Skin epidermis (tissue), 12 donors: Measurements from ENCODE around the gene ST3GAL4.
"Not testable (repeated sequence)": the region's sequence is repeated elsewhere in the genome, so short reads cannot be mapped to it uniquely, and the experiment has no call there.

Experiments used
- H3K27ac ChIP-seq, 21 experiments: fragments of 200-600 bp; sonication (generic) in 11 of 21; one replicate each; pipeline ENCODE4 v1.5.0; 2020; ENCODE audit warnings: mild to moderate bottlenecking in 3 of 21, inconsistent platforms in 2 of 21, moderate library complexity in 2 of 21
- H3K4me3 ChIP-seq, 7 experiments: fragments of 200-600 bp; sonication (generic) in 2 of 7; one replicate each; pipeline ENCODE4 v1.5.0; 2020; ENCODE audit warnings: inconsistent platforms in 2 of 7, mild to moderate bottlenecking in 2 of 7, moderate library complexity in 1 of 7

Gene ST3GAL4

DNA sequence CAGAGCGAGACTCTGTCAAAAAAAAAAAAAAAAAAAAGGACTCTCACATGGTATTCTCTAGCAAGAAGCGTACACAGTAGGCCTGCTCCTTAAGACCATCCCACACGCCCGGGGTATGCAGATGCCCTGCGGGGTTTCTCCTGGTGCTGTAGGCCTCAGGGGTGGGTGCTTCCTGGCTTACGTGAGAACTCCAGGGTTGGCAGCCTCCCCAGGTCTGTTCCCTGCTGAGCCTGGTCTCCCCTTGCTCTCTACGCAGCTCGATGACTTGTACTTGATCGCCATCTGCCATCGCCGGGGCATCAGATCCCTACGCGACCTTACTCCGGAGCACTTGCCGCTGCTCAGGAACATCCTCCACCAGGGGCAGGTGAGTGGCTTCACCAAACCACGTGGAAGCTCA lies 12.4 kb upstream of the ST3GAL4 start:
- Histone ChIP-seq H3K4me3 (no peak overlapping the region), H3K27ac (peak overlapping the region in 2 of 21 experiments; percentile 66 to 69)

DNA sequence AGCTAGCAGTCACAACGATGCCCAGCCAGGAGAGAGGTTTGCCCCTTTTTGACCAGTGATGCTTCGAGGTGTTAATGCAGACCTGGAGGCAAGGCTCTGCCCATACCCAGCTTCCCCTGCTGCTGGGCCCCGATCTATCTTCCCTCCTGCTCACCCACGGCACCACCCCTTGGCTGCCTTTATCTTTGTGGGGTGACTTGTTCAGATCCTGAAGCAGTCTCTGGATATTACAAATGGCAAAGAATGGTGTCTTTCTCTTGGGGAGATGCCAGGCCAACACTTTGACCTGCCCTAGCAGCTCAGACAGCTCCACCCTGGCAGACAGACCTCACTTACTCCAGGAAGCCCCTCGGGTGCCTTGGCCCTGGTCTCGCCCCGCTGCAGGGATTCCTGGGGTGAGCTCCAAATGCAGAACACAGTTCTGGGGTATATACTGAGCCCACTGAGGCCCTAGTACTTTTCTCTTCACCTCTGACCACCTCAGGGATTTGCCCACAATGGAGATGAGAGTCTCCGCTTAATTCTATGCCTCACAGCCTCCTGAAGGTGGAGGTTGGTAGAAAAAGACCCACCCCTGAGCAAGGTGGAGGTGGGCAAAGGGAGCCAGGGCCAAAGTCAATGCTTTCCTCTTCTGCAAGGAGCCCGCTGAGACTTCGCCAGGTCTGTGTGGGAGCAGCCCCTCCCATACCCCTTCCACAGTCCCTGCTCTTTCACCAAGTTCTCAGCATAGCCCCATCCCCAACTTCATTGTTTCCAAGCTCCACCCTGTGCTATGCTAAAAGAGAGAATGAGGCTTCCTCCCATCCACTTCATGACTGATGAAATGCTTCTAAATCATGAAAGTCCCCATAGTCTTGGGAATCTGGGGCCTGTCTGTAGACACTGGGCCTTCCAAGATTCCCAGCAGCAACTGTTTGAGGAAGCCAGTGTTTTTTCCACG lies 11.1 kb upstream of the ST3GAL4 start:
- Histone ChIP-seq H3K4me3 (no peak overlapping the region), H3K27ac (peak overlapping the region in 9 of 21 experiments; percentile 65 to 86 (median 69))

DNA sequence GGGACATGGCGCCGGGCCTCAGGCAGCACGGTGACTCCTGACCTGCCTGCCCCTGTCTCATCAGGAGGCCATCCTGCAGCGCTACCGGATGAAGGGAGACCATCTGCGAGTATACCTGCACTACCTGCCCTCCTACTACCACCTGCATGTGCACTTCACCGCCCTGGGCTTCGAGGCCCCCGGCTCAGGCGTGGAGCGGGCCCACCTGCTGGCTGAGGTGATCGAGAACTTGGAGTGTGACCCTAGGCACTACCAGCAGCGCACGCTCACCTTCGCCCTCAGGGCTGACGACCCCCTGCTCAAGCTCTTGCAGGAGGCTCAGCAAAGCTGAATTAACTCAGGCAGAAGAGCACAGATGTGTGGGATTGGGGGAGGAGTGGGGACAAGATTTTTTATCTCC lies 10.2 kb upstream of the ST3GAL4 start:
- H3K27ac ChIP-seq, result peak overlapping the region in 16 of 21 experiments; percentile 2 to 86 (median 67)
- no peak overlapping the region for H3K4me3 ChIP-seq

DNA sequence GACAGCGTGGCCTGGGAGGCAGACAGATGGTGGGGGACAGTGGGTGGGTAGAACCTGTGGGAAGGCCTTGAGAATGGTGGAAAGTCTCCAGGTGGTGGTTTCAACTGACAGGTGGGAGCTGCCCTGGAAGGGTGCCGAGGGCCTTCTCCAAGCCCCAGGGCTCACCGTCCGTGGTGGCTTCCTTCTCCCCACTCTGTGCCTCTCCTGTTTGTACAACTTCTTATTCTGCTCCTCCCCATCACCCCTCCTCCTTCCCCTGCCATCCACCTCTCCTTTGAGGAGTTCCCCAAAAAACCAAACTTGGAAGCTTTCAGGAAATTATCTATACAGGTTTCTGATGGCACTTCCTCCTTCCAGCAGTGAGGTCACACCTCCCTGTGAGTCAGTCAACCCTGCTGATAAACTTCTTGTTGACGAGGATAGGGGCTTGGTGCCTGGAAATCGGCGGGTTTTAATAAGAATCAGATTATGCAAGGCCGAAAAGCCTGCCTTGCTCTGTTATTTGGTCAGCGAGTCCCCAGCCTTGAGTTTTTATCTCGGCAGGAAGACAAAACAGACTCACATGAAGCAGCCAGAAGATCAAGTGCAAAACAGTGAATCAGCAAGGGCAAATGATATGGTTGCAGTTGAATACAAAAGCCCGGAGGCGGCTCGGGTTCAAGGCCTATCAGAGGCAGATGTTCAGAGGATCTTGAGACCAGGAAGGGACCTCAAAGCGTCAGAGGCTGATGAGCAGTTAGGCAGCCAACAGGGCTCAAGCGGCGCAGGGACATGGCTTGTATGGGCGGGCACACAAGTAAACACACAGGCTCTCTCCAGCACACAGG lies 9.5 kb upstream of the ST3GAL4 start:
- peak overlapping the region in 19 of 21 experiments; percentile 2 to 86 (median 69) for H3K27ac ChIP-seq
- no peak overlapping the region for H3K4me3 ChIP-seq

DNA sequence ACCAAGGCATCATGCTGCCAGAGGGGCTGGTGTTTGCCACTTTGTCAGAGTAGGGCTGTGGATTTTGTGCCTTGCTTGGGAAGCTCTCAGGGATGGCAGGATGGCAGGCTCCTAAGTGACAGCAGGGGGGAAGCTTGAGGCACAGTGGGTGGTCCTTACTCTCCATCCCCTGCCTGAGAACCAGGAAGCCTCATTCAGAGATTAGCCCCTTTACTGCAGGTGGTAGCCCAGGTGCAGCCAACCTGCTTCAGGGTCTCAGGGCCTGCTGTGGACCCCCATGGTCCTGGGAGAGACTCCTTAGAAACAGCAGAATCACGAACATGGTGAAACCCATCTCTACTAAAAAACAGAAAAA lies 8.9 kb upstream of the ST3GAL4 start:
- no peak overlapping the region for H3K4me3 ChIP-seq
- peak overlapping the region in 19 of 21 experiments; percentile 2 to 86 (median 66) for H3K27ac ChIP-seq

DNA sequence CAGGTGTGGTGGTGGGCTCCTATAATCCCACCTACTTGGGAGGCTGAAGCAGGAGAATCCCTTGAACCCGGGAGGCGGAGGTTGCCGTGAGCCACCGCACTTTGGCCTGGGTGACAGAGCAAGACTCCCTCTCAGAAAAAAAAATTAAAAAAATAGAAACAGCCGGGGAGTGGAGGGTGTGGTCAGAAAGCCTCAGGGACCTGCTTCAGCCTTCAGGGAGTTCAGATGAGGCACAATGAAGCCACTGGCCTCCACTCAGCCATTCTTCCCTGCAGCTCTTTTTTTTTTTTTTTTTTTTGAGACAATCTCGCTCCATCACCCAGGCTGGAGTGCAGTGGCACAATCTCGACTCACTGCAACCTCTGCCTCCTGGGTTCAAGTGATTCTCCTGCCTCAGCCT lies 8.5 kb upstream of the ST3GAL4 start:
- not testable (repeated sequence) for H3K4me3 ChIP-seq
- peak overlapping the region in 19 of 21 experiments; percentile 2 to 86 (median 66) for H3K27ac ChIP-seq

DNA sequence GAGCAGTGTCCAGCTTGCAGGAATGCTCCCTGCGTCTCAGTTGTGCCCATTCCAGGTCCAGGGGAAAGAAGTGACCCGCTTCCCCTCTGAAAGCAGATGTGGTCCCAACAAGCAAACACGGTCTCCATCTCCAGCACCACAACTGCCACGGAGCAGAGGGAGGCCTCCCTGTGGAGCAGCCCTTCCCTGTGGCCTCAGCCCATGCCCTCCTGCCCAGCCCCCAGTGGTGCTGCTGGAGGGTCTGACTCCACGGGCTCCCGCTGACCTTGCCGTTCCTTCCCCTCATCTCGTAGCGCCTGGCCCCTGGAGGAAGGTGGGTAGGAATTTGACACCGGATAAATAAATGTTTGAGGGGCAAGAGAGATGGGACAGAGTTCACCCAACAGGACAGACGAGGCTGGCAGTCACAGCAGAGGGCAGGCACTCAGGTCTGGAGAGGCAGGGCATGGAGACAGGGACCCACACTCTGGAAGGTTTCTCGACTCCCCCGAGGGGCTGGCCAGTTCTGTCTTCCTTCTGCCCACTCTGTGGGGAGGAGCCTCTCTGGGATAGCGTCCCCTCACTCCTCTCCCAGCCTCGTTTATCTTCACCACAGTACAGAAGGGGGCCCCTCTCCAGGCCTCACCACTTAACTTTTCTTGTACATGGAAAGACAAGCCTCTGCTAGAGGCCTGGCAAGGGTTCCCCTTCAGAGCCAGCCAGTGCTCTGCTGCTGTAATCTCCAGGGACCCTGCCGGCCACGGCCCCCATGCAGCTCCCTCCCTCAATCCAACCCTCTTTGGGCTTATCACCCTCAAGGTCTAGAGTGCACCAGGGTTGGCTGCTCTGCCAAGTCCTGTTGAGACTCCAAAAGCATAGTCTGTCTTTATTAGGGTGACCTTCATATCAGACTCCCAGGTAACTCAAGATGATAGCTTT lies 7.5 kb upstream of the ST3GAL4 start:
- peak overlapping the region in 15 of 21 experiments; percentile 1 to 69 (median 47) for H3K27ac ChIP-seq
- no peak overlapping the region for H3K4me3 ChIP-seq

DNA sequence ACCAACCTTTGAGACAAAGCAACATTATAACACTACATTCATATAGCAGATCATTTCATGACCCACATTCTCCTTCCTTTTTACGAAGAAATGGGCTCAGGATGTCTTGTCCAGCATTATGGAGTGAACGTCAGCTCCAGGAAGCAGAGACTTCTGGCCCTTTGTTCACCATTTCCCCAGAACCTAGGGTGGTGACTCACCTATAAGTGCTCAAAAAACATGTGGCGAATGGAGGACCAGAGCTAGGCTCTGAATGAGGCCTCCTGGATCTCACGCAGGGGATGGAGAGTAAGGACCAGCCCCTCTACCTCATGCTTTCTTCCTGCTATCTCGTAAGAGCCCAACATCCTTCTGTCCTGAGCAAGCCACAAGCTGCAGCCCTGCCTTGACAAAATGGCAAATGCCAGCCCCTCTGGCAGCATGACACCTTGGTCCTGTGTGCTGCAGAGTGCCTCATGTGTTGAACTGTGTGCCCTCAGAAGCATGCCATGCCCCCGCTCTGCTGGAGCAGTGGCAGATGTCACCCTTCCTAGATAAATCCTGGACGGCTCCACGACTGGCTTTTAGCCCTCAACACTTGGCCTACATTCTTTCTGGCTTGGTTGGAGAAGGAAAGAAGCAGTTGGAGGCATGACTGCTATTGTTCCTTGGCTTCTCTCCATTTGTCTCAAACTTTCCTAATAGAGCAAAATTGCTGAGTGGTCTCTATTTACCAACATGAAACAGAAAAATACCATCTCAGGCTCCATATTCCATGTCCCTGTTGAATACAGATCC lies 6.5 kb upstream of the ST3GAL4 start:
- Histone ChIP-seq H3K4me3 (no peak overlapping the region), H3K27ac (peak overlapping the region in 14 of 21 experiments; percentile 1 to 69 (median 28))

DNA sequence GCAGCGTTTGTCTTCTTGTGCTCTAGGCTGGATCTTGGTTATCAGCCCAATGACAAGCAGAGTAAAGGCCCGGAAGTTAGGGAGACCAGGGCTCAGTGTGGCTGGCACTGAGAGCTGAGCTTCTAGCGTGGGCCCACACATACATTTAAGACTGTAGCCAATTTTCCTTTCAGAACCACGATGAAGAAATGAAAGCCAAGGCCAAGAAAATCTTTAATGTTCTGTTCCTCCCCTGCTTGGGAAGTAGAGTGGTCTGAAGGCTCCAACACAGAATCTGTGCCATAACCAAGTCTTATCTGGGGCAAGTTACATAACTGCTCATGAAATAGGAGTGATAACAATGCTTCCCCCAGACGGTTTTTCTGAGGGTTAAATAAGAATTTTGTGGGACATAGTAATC lies 4.7 kb upstream of the ST3GAL4 start:
- Histone ChIP-seq H3K4me3 (no peak overlapping the region), H3K27ac (peak overlapping the region in 9 of 21 experiments; percentile 7 to 49 (median 34))

DNA sequence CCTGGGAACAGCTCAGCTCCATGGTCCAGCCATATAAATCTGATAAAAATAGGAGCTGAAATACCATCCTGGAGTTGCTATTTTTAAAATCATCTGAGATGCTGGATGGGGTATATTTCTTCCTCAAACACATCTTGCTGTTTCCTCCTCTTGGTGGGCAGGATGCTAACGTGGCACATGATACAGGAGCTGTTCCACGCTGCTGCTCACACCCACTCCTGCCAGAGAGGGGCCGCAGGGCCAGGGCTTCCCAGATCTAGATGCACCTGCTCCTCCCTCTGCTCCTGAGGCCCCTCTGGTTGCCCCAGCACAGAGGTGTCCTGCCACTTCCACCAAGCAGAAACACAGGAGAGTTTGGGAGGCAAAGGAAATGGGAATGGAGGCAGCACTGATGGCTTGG lies 3.3 kb upstream of the ST3GAL4 start:
- Histone ChIP-seq H3K27ac (peak overlapping the region in 5 of 21 experiments; percentile 8 to 53 (median 25)), H3K4me3 (no peak overlapping the region)

DNA sequence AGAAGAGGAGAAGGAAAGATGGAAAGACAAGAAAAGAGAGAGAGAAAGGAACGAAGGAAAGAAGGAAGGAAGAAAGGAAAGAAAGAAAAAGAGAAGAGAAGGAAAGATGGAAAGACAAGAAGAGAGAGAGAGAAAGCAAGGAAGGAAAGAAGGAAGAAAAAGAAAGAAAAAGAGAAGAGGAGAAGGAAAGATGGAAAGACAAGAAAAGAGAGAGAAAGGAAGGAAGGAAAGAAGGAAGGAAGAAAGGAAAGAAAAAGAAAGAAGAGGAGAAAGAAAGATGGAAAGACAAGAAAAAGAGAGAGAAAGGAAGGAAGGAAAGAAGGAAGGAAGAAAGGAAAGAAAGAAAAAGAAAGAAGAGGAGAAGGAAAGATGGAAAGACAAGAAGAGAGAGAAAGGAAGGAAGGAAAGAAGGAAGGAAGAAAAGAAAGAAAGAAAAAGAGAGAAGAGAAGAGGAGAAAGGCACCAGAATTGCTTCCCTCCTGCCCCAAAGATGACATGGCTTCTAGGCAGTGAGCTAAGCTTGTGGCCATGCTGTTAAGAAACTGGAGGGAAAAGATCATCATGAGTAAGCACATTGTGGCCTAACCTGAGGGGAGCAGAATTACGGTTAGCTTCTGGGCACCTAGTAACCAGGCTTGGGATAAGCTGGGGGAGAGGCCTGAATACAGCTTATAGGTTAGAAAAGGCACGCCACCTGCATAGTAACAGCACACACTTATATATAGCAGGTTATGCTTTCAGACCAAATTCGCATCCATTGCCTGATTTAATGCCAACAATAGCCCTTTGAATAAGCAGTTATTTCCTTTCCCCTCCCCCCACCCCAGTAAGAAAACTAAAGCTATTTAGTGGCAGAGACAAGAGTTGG lies 2.3 kb upstream of the ST3GAL4 start:
- Histone ChIP-seq H3K4me3 (no peak overlapping the region), H3K27ac (peak overlapping the region in 8 of 21 experiments; percentile 13 to 47 (median 37))

DNA sequence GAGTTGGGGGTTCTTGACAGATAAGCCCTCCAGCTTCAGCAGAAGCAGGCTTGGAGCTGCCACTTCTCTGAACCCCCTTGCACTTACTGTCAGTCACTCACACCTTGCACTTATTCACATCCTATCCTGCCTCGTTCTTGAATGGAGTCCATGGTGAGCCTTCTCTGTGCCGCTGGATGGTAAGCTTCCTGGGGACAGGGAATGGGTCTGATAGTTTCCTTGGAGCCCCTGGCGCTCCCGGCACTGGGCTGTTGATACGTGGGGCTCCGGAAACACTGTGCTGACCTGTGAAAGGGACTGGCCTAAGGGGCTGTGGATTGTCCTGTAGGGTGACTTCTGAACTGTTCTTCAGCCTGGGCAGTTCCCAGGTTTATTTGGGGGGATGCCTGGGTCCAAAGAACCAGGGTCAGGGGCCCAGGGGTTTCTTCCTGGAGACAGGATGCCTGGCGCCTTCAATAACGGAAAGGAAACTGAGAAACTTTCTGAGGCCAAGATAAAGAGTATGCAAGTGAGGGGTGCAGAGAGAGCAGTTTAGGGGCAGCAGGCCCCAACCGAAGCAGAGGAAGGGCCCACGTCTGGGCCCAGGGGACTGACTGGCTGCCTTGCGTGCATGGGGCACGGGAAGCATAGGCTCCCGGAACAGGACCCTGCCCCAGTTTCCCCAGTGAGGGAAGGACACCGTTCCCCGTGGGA lies 709 bp upstream of the ST3GAL4 start:
- Histone ChIP-seq H3K4me3 (peak overlapping the region; percentile 39 to 72 (median 54)), H3K27ac (peak overlapping the region in 20 of 21 experiments; percentile 45 to 96 (median 80))

DNA sequence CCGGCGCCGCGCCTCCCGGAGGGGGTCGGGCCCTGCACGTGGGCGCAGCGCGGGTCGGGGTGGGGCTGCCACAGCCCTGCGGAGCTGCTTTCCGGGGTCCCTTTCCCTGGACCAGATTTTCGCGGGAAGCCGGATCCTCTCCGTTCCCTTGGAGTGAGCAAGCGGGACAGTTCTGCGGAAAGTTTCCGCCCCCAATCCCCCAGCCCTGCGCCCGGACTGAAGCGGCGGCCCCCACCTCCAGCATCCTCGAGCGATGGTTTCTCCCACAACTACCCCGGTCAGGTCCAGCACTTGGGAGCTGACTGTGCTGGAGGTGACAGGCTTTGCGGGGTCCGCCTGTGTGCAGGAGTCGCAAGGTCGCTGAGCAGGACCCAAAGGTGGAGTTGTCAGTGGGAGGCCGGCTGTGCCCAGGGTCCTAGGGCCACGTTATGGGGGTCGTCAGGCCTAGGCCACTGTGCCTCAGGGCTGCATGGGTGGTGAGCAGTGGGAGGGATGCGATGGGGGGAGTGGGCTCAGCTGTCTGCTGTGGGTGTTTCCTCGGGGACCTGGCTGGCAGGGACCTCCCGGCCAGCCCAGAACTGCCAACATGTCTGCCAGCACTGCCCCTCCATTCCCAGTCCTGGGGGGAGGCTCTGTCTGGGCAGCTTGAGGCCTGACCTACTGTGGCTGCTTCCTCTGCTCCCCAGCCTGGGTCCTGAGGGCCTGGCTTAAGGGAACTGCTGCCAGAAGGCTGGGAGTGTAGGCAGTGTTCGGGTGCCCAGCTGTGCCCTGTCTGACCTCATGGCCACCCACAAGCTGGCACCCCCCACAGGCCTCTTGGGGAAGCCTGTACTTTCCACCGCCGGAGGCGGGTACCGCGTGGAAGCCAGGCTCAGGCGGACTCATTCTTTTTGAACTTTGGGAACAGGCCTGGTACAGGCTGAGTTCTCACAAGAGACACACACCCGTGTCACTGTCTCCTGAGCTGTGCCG lies 726 bp downstream of the ST3GAL4 start:
- H3K27ac ChIP-seq, result peak overlapping the region; percentile 17 to 96 (median 76)
- peak overlapping the region; percentile 39 to 72 (median 54) for H3K4me3 ChIP-seq

DNA sequence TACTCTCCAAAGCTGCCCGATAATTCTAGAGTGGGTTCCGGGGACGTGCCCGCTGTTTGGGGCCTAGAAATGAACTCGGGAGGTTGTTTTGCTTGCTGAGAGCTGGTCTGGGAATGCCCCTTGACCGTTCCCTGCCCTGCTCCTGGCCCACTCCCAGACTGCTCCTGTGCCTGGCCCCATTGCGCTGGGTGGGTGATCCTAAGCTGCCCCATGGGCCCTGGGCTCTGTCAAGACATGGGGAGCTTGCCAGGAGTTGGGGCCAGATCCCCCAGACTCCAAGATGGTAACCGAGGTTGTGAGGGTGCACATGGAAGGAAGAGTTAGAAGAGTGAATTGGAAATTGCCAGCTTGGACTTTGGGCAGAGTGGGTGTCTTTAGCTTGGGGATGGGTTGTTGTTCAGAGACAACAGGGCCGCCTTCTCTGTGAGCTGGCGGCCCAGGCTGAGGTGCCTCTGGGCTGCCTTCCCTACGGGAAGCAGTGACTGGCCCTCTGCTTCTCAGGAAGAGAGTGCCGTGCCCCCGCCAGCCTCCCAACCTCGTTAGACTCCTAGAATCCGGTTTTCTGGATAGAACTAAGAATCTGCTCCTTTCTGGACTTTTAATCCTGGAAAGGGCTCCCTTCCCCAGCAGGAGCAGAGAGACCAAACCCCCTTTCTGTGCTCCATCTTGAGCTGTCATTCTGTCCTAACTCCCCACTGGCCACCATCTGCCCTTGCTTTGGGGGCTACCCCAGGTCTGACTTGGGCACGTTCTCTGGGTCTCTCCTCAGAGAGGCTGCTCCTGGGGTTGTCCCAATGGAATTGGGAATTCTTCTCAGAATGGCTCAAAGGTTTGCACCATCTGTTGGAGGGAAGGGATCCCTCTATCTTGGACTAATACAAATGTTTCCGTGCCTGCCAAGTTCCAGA lies 1.8 kb downstream of the ST3GAL4 start:
- Histone ChIP-seq H3K27ac (peak overlapping the region; percentile 17 to 96 (median 76)), H3K4me3 (peak overlapping the region; percentile 39 to 72 (median 54))
